Hematopoietic multipotent progenitor cell treated with erythropoietin and hydrocortisone succinate and interleukin-3 and kit ligand, for 6 days (in vitro differentiated cells): ENCODE results near the gene UBAC1.

ENCODE experiments used
- DNase-seq: peaks from one replicate; pipeline ENCODE4 v3.0.0-alpha.2; 2015

Gene UBAC1

DNA sequence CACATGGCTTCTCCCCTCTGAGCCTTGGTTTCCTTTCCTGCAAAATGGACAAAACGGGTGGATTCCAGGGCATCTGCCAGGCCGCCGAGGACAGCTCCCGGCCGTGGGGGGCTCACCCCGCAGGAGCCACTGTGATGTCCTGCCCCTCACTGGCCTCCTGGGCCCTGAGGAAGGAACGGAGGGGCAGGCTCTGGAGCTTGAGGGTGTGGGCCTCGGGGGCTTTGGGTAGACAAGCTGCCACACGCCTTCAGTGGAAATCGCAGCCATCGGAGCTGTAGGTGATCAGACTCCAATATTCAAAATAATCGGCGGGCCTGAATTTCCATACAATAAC lies 32.2 kb upstream of the UBAC1 start:
- DNase-seq, result no peak

- peak; percentile 91 for DNase-seq
These were observed 31.6 kb upstream of the UBAC1 start for GRCh38 chr9:135992486-135993408.

GRCh38 chr9:135991771-135992170 lies 30.6 kb upstream of the UBAC1 start:
- DNase-seq, result no peak

GRCh38 chr9:135990468-135991429 lies 29.6 kb upstream of the UBAC1 start:
- DNase-seq, result peak; percentile 92

- DNase-seq, result no peak
These were observed 28.7 kb upstream of the UBAC1 start for GRCh38 chr9:135989722-135990467.

DNA sequence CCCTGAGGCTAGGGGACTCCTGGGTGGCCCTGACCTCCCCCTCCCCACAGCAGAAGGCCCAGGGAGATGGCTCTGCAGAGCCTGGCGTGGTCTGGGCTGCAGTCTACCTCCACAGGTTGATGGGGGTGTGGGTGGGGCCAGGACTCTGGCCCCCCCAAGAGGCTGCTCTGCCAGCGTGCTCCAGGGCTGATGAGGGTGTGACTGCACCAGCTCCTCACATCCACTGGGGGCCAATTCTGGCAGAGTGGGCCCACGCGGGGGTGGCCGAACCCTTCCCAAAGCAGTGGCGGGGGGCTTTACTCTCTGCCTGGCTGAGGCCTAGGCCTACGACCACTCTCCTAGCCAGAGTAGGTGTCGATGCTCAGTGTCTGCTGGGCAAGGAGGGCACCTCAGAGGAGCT lies 28.0 kb upstream of the UBAC1 start:
- no peak for DNase-seq

DNA sequence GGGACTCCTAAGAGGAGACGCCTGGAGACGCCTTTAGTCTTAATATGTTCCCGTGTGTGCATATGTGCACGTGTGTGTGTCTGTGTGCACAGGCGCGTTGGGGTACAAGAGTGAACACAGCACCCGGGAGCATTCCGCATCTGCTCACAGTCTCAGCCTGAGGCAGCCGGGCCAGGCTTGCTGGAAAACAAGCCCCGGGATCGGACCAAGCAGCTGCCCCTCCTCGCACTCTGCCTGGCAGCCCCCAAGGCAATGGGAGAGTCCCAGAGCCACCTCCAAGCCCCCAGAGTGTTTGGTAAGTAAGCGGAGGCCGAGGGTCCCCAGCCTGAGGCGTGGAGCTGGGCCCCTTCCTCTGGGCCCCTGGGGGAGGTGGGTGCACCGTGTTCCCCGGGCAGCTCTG lies 27.3 kb upstream of the UBAC1 start:
- DNase-seq, result no peak

GRCh38 chr9:135987838-135988404 lies 26.7 kb upstream of the UBAC1 start:
- DNase-seq, result no peak

DNA sequence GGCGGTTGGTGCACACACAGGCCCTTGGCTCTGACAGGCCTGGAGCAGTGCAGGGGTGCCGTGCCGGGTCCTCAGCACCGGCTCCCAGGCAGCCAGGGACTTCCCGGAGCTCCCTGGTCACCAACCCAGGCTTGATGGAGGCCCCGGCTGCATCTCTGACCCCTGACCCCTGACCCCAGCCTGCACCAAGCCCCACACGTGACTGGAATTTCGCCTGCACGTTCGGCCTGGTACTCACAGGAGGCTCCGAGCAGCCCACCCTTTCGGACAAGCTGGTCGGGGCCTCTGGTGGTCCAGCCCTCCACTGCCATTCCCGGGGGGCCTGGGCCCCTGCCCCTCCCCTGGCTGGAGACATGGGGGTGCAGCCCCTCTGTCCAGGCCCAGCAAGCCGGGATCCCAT lies 25.4 kb upstream of the UBAC1 start:
- no peak for DNase-seq

GRCh38 chr9:135985889-135986288 lies 24.7 kb upstream of the UBAC1 start:
- no peak for DNase-seq

GRCh38 chr9:135985459-135985774 lies 24.2 kb upstream of the UBAC1 start:
- no peak for DNase-seq

DNA sequence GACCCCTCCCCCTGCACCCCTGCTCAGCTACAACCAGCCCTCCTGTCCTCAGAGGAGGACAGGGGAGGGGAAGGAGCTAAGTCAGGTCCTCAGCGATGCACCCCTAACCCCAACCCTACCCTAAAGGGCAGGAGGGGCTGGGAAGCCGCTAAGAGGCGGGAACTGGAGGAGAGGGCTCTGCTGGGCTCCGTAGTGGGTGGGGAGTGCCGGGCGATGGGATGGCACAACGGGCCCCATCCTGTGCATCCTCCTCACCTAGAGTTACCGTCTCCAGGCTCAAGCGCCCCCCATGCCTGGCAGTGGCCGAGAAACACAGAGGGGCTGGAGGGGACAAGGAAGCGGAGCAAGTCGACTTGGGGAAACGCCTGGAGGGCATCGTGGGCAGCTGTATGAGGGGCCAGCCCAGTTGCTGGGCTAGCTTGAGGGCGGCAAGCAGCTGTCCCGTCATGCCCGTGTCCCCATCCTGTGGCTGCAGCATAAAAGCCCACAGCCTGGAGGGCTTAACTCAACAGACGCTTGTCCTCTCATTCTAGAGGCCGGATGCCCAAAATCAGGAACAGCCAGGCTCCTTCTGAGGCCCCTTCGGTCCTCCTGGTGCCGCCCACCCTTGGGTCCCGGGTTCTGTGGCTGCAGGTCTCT lies 23.0 kb upstream of the UBAC1 start:
- no peak for DNase-seq

- DNase-seq, result no peak
These were observed 22.3 kb upstream of the UBAC1 start for GRCh38 chr9:135983208-135984071.

- DNase-seq, result no peak
These were observed 21.5 kb upstream of the UBAC1 start for GRCh38 chr9:135982499-135983207.

DNA sequence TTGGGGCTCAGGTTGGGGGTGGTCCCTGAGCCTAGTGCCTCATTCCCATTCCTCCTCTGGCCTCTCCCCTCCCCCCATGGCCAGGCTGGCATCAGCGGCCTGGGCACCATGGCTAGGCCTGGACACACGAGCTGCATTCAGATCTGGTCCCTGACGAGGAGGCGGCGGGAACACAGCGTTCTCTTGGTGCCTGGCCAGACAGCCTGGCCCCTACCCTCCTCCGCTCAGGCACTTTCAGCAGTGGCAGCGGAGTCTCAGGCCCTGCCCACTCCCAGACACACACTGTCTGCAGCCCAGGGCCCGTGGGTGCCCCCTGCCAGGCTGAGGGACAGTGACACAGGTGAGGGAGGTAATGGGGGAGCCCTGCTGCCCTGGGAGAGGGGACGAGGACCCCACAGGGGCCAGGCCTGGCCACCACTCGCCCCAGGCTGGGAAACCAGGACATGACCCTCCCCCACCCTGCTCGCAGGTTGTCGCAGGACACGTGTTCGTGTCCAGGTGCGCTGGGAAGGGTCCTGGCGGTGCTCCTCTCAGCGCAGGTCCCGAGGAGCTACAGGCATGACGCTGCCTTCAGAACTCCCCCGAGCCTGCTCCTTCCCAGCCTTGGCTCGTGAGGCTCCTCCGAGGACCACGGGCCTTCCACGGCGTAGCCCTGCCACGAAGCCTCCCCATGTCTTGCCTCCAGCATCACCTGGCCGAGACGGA lies 19.9 kb upstream of the UBAC1 start:
- DNase-seq, result no peak

DNA sequence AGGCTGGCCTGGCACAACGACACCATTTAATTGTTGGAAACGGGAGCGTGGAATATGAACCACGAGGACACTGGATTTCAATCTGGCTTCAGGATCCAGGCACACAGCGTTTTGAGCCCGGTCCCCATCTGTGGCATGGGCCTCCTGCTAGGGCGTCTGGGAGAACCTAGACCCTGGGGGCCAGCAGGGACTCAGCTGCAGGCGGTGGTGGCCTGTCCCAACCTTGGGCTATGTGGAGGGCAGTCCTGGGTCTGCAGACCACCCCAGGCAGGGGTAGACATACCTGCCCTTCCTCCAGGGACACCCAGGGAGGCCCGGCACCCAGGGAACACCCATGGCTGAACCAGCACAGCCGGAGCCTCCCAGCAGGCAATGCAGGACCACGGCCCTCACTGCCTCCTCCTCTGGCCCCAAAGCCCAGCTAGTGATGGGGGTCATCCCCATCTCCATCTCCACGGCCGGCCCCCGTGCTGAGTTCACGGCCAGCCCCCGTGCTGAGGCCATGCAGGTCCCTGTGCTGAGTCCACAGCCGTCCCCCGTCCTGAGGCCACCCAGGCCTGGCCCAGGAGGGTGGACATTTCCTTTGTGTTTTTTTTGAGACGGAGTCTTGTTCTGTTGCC lies 18.5 kb upstream of the UBAC1 start:
- DNase-seq, result no peak

GRCh38 chr9:135978642-135979546 lies 17.7 kb upstream of the UBAC1 start:
- DNase-seq, result peak; percentile 44

- DNase-seq, result no peak
These were observed 15.8 kb upstream of the UBAC1 start for GRCh38 chr9:135976944-135977343.
